Karpas-422 (cell line): ENCODE results near the gene ZNF177. TPM values are rescaled to one million over a fixed set of nuclear protein-coding genes. Genes with fewer than 3 reads are reported as not detected.

ENCODE experiments used
- total RNA-seq: library from RNA; depleted of rRNA; stranded (reverse); fragments of >200 nt; shearing (Covaris generic); gene quantifications from 2 replicates; pipeline ENCODE4 v1.2.3, GENCODE V29; 2014; ENCODE audit warnings: low replicate concordance; rRNA removed

ZNF177 gene
- total RNA-seq, 1 experiment from 2014 or later = 5.0 TPM

Other genes starting within 250 kb of the ZNF177 start
- not detected in 2 replicates for gene OR7G1, start 247.2 kb upstream of the ZNF177 start, total RNA-seq
- gene OR7G3, start 236.1 kb upstream of the ZNF177 start, total RNA-seq = not detected in 2 replicates
- 26.6 and 48.1 TPM in 2 replicates for gene ZNF317, start 222.6 kb upstream of the ZNF177 start, total RNA-seq
- not detected in 2 replicates for gene OR7D2, start 184.0 kb upstream of the ZNF177 start, total RNA-seq
- not detected in 2 replicates for gene OR7D4, start 143.4 kb upstream of the ZNF177 start, total RNA-seq
- gene OR7E24, start 112.1 kb upstream of the ZNF177 start, total RNA-seq = not detected in 2 replicates
- gene ZNF699, start 53.2 kb upstream of the ZNF177 start, total RNA-seq = 6.9 and 14.4 TPM in 2 replicates
- gene ZNF559, start 38.8 kb upstream of the ZNF177 start, total RNA-seq = 8.4 and 42.2 TPM in 2 replicates
- 21.4 and 54.3 TPM in 2 replicates for gene ZNF266, start 72.6 kb downstream of the ZNF177 start, total RNA-seq
- gene ZNF560, start 135.6 kb downstream of the ZNF177 start, total RNA-seq = 0.14 TPM in 1 of 2 replicates, not detected in the other
- 5.7 and 8.1 TPM in 2 replicates for gene ZNF426, start 175.6 kb downstream of the ZNF177 start, total RNA-seq
- gene ZNF121, start 221.5 kb downstream of the ZNF177 start, total RNA-seq = 43.0 and 77.6 TPM in 2 replicates